HG03060 (cell line): ENCODE data around the gene PSD.
"Not testable (repeated sequence)": the region's sequence is repeated elsewhere in the genome, so short reads cannot be mapped to it uniquely, and the experiment has no call there.

ENCODE experiments used
- ATAC-seq: cut with Tn5 transposase; IDR thresholded peaks from one replicate; pipeline ENCODE4 v1.9.1; 2021; ENCODE audit warnings: low read depth, moderate number of reproducible peaks; ENCODE audit not compliant: unreplicated experiment

PSD gene

DNA sequence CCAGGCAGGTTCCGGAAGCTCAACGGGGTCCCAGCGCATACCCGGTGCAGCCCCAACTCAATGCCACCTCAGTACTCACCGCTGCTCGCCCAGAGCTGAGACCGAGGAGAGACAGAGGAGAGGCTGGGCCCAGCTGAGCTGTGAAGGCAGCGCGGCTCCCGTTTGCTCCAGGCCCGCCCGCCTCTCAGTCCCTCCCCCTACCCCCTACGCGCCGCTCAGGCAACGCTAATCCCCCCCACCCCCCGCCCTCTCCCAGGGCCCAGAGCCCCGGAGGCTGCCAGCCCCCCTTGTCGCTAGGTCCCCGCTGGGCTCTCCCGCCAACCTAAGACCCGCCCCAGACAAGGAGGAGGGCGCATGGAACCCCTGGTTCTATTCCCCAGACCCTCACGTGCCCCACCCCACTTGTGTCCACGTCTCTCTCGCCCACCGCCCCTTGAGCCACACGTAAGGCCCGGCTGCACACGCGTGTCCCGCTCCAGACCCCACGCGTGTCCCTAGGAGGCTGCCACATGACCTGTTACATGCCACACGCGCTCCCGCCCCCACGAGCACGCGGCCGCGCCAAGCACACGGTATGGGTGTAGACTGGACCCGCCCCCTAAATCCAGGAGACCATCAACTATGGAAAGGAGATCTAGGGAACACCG, at the start of gene PSD:
Gene PSD, minus strand, starts transcription at position 164 of the 647 bp plus-strand sequence. CDS start 1,747 bp downstream, outside the sequence.
- ATAC-seq, result no peak

DNA sequence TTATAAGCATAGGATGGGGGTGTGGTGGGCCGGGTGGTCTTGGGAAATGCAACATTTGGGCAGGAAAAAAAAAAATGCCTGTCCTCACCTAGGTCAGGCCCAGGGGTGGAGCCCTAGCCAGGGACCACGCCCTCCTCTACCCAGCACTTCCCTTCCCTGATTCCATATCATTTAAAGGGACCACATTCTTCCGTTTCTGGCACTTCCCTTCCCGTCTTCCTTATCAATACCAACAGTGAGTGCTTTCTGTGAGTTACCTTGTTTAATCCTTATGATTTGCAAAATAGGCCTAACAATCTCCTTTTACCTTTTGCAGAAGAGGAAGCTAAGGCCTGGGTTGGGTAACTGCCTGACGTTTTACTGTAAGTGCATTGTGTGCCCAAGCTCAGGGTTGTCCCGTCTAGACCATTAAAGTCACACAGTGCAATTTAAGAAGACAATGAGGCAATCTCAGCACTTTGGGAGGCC, 49.4 kb upstream of the PSD start:
- no peak for ATAC-seq

GRCh38 chr10:102467318-102467717, 48.7 kb upstream of the PSD start:
- ATAC-seq, result no peak

DNA sequence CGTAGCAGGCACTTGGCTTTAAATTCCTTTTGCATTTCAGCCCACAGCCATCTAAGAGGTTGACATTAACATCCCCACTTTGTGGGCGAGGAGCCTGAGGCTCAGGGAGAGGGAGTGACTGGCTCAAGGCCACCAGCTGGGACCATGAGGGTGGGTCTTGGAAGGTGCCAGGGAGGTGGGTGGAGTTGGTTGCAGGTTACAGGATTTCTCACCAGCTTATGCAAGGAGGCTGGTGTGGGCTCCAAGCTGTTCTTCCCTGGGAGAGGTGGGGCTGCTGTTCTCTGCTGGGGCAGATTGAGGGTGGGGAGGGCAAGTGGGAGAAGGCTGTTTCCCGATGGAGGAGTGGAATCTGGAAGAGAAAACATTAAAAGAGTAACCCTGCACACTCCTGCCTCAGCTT, 46.9 kb upstream of the PSD start:
- ATAC-seq, result no peak

DNA sequence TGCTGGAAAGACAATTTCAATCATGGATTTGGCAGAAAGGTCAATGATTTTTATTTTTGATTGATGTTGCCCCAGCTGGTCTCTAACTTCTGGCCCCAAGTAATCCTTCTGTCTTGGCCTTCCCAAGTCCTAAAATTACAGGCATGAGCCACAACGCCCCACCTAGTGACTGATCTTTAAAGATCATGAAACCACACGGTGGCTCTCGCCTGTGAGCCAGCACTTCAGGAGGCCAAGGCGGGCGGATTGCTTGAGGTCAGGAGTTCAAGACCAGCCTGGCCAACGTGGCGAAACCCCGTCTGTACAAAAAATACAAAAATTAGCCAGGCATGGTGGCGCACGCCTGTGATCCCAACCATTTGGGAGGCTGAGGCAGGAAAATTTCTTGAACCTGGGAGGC, 45.4 kb upstream of the PSD start:
- no peak for ATAC-seq

DNA sequence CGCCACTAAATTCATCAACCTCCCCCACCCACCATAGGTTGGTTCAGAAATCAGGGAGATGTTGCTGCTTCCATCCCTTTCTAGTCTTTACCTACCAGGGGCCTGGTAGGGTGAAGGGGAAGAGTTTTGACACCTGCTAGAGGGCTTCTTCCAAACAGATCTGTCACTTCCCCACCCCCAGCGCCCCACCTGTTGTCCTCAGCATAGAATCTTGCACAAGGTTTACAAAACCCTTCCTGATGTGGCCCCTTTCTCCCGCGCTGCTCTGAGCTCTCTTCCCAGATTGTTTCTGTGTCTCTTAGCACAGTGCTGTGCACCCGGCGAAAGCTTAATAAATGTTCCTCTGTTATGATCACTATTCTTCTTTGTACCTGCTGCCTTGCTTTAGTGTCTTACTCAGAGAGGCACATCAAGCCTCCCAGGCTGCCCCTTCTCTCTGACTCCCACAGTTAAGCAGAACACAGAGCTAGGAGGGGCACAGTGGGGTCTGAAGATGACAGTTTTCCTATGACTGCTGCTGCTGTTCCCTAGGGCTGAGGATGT, 44.0 kb upstream of the PSD start:
- ATAC-seq, result no peak

DNA sequence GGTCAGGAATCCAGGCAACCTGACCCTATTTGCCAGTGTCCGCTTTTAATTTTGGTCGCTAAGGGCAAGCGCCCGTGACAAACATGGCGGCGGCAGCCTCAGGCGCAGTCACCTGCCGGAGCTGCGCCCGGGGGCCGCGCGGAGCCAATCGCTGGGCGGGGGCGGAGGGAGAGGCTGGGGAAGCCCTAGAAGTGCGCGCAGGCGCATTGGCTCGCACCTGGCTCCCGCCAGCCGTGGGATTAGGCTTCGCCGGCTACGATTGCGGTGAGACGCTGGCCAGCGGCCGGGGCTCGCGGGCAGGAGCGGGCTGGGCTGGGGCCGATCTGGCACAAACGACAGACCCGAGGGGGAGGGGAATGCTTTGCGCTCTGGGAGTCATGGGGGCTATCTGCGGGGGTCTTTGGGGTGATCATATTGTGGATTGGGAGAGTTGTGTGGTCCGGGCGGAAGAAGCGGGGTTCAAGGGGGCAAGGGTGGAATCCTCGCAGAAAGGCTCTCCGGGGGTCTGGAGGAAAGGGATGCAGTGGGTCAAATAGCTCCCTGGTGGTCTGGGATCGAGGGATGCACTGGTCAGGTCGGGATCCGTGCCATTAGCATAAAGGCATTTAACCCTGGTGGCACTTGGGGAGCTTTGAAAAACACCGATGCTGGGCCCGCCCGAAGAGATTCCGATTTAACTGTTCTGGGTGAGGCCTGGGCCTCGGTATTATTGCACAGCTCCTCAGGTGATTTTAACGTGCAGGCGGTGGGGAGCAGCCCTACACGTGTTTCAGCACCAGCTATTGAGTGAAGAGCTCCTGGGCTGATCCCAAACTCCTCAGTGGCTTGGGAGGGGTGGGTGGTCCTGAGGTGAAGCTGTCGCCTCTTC, 42.8 kb upstream of the PSD start:
- ATAC-seq, result no peak

GRCh38 chr10:102460836-102461186, 42.2 kb upstream of the PSD start:
- no peak for ATAC-seq

- ATAC-seq, result no peak
Measured at GRCh38 chr10:102458656-102459055, 40.1 kb upstream of the PSD start.

DNA sequence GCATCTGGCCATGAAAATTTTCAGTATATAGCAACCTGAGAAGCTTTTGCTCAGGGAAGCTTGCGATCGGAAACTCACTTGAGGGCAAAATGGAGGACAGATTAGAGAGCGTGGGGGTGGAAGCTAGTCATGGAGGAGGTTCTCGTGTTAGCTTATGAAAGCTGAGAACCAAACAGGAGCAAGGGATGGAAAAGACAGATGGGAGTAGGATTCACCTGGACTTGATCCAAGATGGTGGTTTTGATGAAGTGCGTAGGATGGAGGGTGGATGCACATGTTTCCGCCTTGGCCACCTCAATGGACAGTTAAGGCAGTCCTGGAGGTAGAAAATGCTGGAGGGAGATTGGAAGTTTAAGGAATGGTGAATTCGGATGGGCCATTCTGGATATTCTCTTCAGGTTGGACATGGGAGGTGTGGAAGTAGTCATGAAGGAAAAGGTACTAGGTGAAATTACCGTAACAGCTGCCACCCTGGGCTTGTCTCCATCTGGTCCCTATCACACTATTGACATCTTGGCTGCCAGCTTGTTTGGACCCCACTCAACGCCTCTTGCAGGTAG, 39.1 kb upstream of the PSD start:
- no peak for ATAC-seq

DNA sequence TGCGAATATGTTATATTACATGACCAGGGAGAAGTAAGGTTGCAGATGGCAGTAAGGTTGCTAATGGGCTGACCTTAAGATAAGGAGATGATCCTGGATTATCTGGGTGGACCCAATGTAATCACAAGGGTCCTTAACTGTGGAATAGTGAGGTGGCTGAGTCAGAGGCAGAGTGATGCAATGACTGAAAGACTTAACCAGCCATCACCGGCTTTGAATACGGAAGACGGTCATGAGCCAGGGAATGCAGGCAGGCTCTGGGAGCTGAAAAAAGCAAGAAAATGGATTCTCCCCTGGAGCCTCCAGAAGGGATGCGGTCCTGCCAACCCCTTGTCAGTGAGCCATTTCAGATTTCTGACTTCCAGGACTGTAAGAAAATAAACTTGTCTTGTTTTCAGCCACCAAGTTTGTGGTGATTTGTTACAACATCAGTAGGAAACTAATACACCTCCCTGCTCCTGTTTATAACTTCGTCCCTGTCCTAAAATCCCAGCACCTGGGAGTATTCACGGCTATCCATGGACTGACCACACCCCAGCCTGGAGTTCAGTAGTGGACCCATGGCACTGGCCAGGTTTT, 37.4 kb upstream of the PSD start:
- no peak for ATAC-seq

DNA sequence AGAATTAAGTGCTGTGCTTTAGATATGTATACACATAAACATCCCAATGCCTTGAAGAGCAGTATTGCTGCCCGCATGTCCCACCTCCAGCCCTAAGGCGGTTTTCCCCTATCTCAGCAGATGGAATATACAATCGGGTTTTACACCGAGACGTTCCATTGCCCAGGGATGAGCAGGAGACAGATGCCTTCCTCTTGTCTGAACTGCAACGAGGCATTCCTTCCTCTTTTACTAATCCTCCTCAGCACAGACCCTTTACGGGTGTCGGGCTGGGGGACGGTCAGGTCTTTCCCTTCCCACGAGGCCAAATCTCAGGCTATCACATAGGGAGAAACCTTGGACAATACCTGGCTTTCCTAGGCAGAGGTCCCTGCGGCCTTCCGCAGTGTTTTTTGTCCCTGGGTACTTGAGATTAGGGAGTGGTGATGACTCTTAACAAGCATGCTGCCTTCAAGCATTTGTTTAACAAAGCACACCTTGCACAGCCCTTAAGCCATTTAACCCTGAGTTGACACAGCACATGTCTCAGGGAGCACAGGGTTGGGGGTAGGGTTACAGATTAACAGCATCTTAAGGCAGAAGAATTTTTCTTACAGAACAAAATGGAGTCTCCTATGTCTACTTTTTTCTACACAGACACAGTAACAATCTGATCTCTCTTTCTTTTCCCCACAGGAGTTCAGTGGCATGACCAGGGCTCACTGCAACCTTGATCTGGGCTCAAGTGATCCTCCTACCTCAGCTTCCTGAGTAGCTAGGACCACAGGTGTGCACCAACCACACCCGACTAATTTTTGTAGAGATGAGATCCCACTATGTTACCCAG, 36.3 kb upstream of the PSD start:
- ATAC-seq, result not testable (repeated sequence)

GRCh38 chr10:102453502-102453901, 34.9 kb upstream of the PSD start:
- ATAC-seq, result no peak

DNA sequence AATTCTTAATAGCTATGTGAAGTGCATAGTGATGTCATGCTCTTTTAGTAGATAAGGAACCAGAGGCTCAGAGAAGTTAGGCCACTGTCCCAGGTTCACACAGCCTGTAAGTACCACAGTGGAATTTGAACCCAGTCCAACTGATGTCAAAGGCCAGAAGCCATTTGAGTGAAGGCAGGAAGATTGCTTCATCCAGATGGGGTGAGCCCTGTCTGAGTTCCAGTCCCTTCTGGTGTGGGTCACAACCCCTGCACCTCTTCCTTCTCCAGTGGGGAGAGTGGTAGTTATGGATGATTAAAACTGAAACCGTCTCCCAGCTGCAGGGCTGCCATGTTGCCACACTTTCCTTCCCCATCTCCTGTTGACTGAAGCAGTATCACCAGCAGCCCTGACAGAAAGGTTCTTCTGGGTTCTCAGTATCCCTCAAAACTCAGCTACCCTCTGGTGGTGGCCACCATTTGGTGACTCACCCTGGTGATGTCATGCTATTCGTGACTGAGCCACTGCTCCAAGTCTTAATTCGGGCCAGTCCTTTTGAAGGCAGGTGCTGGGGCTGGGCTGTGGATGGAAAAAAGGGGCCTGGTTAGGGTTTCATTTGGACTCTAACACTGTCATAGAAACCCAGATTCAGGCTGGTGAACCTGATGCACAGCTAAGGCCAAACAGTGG, 34.2 kb upstream of the PSD start:
- ATAC-seq, result no peak

DNA sequence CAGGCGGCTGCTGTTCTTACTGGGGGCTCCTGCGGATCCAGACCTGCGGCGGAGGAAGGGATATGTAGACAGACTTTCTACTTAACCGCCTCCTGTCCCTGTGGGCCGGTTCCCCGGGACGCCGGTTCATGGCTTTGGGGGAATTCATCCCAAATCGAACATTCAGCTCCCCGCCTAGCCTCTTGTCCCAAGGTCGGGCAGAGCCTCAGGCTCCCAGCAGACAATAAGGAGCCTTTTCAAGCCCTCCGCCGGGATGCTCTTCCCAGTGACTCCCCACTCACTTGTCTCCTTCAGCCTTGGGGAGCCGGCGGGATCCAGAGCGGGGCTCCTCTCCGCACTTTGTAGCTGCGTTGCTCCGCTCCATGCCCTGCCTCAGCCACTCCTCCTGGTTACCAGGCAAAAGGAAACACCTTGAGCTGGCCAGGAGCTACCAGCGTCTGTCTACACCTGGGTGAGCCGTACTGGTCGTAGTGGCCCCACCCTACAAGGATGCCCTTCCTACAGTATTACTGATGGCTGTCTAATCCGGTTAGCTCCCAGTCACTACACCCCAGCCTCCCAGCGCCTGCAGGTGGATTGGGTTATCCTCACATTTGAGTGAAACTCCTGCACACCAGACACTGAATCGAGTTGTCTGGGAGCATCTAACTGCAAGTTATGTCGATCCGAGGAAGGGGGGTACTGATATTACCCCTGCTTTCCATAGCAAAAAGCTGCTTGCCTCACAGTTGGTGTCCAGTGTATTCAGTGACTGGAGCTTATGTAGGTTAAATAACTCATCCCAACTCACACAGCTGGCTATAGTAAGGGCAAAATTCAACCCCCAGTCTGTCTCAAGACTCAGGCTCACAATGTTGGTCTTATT, 32.8 kb upstream of the PSD start, which contains the start of gene C10orf95:
Gene C10orf95, minus strand, starts transcription at position 439 of the 865 bp plus-strand sequence. CDS start 450 bp downstream, outside the sequence.
- no peak for ATAC-seq

GRCh38 chr10:102450374-102451104, 32.0 kb upstream of the PSD start:
- no peak for ATAC-seq

DNA sequence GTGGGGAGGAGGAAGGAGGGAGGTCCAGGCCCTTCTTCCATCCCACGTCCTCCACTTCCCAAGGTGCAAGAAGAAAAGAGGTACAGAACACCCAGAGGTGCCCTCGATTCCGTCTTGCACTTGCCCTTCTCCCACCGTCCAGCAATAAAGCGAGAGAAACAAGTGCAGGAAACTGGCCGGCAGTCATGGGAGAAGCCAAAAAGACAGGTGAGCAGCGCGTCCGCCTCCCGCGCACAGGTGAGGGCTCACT, 31.5 kb upstream of the PSD start:
- ATAC-seq, result no peak
